ENCODE data around the gene PRIM2. TPM values are rescaled to one million over a fixed set of nuclear protein-coding genes. Genes with fewer than 3 reads are reported as not detected.
"Not testable (repeated sequence)": the region's sequence is repeated elsewhere in the genome, so short reads cannot be mapped to it uniquely, and the experiment has no call there.

PRIM2 gene
- total RNA-seq, 1 donor from 2014 or later: 16.2 TPM

DNA sequence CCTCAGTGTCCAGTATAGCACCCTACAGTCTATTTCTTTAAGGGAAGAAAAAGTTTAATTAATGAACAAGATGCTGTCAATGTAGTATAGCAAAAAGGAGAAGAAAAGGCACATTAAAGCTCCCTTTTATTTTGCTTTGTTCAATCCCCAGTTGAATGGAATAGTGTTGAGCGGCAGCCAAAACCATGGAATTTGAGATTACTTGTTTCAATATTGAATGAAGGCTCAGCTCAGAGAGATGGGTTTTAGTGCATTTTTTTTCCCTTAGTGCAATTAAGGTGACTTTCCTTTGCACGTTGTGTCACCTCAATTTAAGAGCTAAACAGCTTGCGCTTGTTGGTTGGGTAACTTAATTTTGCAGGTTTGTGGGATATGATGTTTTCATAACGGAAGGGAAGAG is 254.7 kb downstream of the PRIM2 start:
- H3K27ac Mint-ChIP-seq (ENCODE audit: unreplicated experiment); DNase-seq (ENCODE audit: low spot score); H3K36me3 Mint-ChIP-seq (ENCODE audit: low read depth, unreplicated experiment); H3K9me3 Mint-ChIP-seq (ENCODE audit: unreplicated experiment); H3K27me3 Mint-ChIP-seq (ENCODE audit: unreplicated experiment); H3K4me1 Mint-ChIP-seq (ENCODE audit: unreplicated experiment); H3K4me3 Mint-ChIP-seq (ENCODE audit: unreplicated experiment): not testable (repeated sequence)

GRCh38 chr6:57572844-57573243 is 255.4 kb downstream of the PRIM2 start:
- H3K36me3 Mint-ChIP-seq (ENCODE audit: low read depth, unreplicated experiment); H3K27ac Mint-ChIP-seq (ENCODE audit: unreplicated experiment); DNase-seq (ENCODE audit: low spot score); H3K4me3 Mint-ChIP-seq (ENCODE audit: unreplicated experiment); H3K27me3 Mint-ChIP-seq (ENCODE audit: unreplicated experiment); H3K4me1 Mint-ChIP-seq (ENCODE audit: unreplicated experiment); H3K9me3 Mint-ChIP-seq (ENCODE audit: unreplicated experiment): not testable (repeated sequence)

- DNase-seq (ENCODE audit: low spot score); H3K27ac Mint-ChIP-seq (ENCODE audit: unreplicated experiment); H3K4me1 Mint-ChIP-seq (ENCODE audit: unreplicated experiment); H3K27me3 Mint-ChIP-seq (ENCODE audit: unreplicated experiment); H3K4me3 Mint-ChIP-seq (ENCODE audit: unreplicated experiment); H3K9me3 Mint-ChIP-seq (ENCODE audit: unreplicated experiment); H3K36me3 Mint-ChIP-seq (ENCODE audit: low read depth, unreplicated experiment): not testable (repeated sequence)
These were observed 259.6 kb downstream of the PRIM2 start for GRCh38 chr6:57577023-57577422.

- not testable (repeated sequence) for H3K27ac Mint-ChIP-seq (ENCODE audit: unreplicated experiment); H3K36me3 Mint-ChIP-seq (ENCODE audit: low read depth, unreplicated experiment); H3K4me1 Mint-ChIP-seq (ENCODE audit: unreplicated experiment); H3K9me3 Mint-ChIP-seq (ENCODE audit: unreplicated experiment); H3K27me3 Mint-ChIP-seq (ENCODE audit: unreplicated experiment); H3K4me3 Mint-ChIP-seq (ENCODE audit: unreplicated experiment); DNase-seq (ENCODE audit: low spot score)
- TF ChIP-seq CTCF (IDR thresholded peaks at IDR 0.05; ENCODE audit: unreplicated experiment): peak; percentile 33
These were observed 262.1 kb downstream of the PRIM2 start for GRCh38 chr6:57579489-57579888.

GRCh38 chr6:57581586-57581985 is 264.2 kb downstream of the PRIM2 start:
- H3K36me3 Mint-ChIP-seq (ENCODE audit: low read depth, unreplicated experiment); H3K9me3 Mint-ChIP-seq (ENCODE audit: unreplicated experiment); H3K4me1 Mint-ChIP-seq (ENCODE audit: unreplicated experiment); DNase-seq (ENCODE audit: low spot score); H3K27me3 Mint-ChIP-seq (ENCODE audit: unreplicated experiment); H3K27ac Mint-ChIP-seq (ENCODE audit: unreplicated experiment); H3K4me3 Mint-ChIP-seq (ENCODE audit: unreplicated experiment): not testable (repeated sequence)

- not testable (repeated sequence) for H3K36me3 Mint-ChIP-seq (ENCODE audit: low read depth, unreplicated experiment)
These were observed 283.7 kb downstream of the PRIM2 start for GRCh38 chr6:57601105-57601504.

GRCh38 chr6:57605303-57605702 is 287.9 kb downstream of the PRIM2 start:
- not testable (repeated sequence) for DNase-seq (ENCODE audit: low spot score); H3K4me1 Mint-ChIP-seq (ENCODE audit: unreplicated experiment); H3K27ac Mint-ChIP-seq (ENCODE audit: unreplicated experiment); H3K9me3 Mint-ChIP-seq (ENCODE audit: unreplicated experiment); H3K27me3 Mint-ChIP-seq (ENCODE audit: unreplicated experiment); H3K36me3 Mint-ChIP-seq (ENCODE audit: low read depth, unreplicated experiment); H3K4me3 Mint-ChIP-seq (ENCODE audit: unreplicated experiment)

More at GRCh38 chr6:57601105-57601504, 283.7 kb downstream of the PRIM2 start:
- not testable (repeated sequence) for H3K4me1 Mint-ChIP-seq (ENCODE audit: unreplicated experiment); H3K27me3 Mint-ChIP-seq (ENCODE audit: unreplicated experiment); H3K4me3 Mint-ChIP-seq (ENCODE audit: unreplicated experiment); H3K27ac Mint-ChIP-seq (ENCODE audit: unreplicated experiment); DNase-seq (ENCODE audit: low spot score); H3K9me3 Mint-ChIP-seq (ENCODE audit: unreplicated experiment)

DNA sequence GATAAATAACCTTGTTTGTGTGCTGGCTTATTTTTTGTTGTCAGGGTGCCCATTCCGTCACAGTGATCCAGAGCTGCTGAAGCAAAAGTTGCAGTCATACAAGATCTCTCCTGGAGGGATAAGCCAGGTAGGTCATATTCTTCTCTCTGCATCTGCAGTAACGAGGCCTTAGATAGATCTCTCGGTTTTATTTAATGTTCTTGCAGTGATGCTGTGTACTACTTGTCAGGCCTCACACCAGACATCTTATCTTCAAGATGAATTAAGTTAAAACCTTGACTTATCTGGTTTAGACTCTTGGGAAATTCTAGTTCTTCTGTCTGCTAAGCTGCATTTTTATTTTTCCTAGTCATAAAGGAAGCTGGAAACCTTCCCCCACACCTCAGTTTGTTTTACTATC is 288.9 kb downstream of the PRIM2 start:
- not testable (repeated sequence) for H3K27me3 Mint-ChIP-seq (ENCODE audit: unreplicated experiment); H3K27ac Mint-ChIP-seq (ENCODE audit: unreplicated experiment)

DNA sequence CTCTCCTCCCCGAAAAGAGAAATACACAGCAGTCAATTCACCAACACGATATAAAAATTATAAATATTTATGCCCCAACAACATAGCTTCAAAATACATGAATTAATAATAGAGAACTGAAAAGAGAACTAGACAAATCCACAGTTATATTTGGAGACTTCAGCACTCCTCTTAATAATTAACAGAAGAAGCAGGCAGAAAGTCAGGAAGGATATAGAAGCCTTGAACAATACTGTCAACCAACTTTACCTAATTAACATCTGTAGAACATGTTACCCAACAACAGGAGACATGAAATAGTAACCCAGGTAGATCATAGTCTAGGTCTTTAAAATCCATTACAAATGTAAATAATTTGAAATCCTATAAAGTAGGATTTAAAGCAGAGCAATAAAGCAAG is 293.2 kb downstream of the PRIM2 start:
- not testable (repeated sequence) for DNase-seq (ENCODE audit: low spot score); H3K9me3 Mint-ChIP-seq (ENCODE audit: unreplicated experiment); H3K27me3 Mint-ChIP-seq (ENCODE audit: unreplicated experiment); H3K4me1 Mint-ChIP-seq (ENCODE audit: unreplicated experiment); H3K4me3 Mint-ChIP-seq (ENCODE audit: unreplicated experiment); H3K27ac Mint-ChIP-seq (ENCODE audit: unreplicated experiment); H3K36me3 Mint-ChIP-seq (ENCODE audit: low read depth, unreplicated experiment)

More for the DNA sequence above, 288.9 kb downstream of the PRIM2 start:
- DNase-seq (ENCODE audit: low spot score); H3K4me1 Mint-ChIP-seq (ENCODE audit: unreplicated experiment); H3K36me3 Mint-ChIP-seq (ENCODE audit: low read depth, unreplicated experiment); H3K9me3 Mint-ChIP-seq (ENCODE audit: unreplicated experiment); H3K4me3 Mint-ChIP-seq (ENCODE audit: unreplicated experiment): not testable (repeated sequence)

DNA sequence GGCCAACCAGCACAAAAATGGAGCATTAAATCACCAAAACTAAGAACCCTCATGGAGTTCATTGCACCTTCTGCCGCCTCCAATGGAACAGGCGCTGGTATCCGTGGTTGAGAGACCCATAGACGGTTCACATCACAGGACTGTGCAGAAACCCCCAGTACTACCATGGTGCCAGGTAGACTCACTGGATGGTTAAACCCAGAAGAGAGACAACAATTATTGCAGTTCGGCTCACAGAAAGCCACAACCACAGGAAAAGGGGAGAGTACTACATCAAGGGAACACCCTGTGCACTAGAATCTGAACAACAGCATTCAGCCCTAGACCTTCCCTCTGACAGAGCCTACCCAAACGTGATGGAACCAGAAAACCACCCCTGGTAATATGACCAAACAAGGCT is 301.5 kb downstream of the PRIM2 start:
- H3K27me3 Mint-ChIP-seq (ENCODE audit: unreplicated experiment); H3K4me1 Mint-ChIP-seq (ENCODE audit: unreplicated experiment); H3K9me3 Mint-ChIP-seq (ENCODE audit: unreplicated experiment); H3K36me3 Mint-ChIP-seq (ENCODE audit: low read depth, unreplicated experiment); DNase-seq (ENCODE audit: low spot score); H3K4me3 Mint-ChIP-seq (ENCODE audit: unreplicated experiment): not testable (repeated sequence)
- peak overlapping the region; percentile 30 for H3K27ac Mint-ChIP-seq (ENCODE audit: unreplicated experiment)

DNA sequence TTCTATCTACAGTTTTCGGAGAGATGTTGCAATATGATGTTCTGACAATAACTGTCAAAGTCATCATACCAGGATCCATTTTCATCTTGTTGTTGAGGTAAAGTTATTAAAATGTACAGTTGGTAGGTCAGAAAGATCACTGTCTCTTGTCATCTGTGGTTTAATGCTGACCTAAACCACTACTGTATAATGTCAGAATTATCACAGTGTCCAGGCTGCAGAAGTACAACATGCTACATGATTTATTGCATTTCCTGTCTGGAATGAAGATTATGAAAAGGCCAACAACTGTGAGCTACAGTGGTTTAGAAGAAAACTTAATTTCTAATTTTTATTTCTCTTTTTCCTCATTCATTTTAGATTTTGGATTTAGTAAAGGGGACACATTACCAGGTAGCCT is 314.3 kb downstream of the PRIM2 start:
- not testable (repeated sequence) for H3K27ac Mint-ChIP-seq (ENCODE audit: unreplicated experiment); DNase-seq (ENCODE audit: low spot score); H3K4me3 Mint-ChIP-seq (ENCODE audit: unreplicated experiment); H3K36me3 Mint-ChIP-seq (ENCODE audit: low read depth, unreplicated experiment); H3K27me3 Mint-ChIP-seq (ENCODE audit: unreplicated experiment); H3K4me1 Mint-ChIP-seq (ENCODE audit: unreplicated experiment); H3K9me3 Mint-ChIP-seq (ENCODE audit: unreplicated experiment)

- H3K27me3 Mint-ChIP-seq (ENCODE audit: unreplicated experiment); H3K9me3 Mint-ChIP-seq (ENCODE audit: unreplicated experiment); H3K4me1 Mint-ChIP-seq (ENCODE audit: unreplicated experiment); H3K4me3 Mint-ChIP-seq (ENCODE audit: unreplicated experiment); H3K27ac Mint-ChIP-seq (ENCODE audit: unreplicated experiment); H3K36me3 Mint-ChIP-seq (ENCODE audit: low read depth, unreplicated experiment); DNase-seq (ENCODE audit: low spot score): not testable (repeated sequence)
These were observed 341.1 kb downstream of the PRIM2 start for GRCh38 chr6:57658526-57658925.
